Hematopoietic multipotent progenitor cell treated with erythropoietin and hydrocortisone succinate and interleukin-3 and kit ligand, for 15 days (in vitro differentiated cells): ENCODE measurements around the gene STAC3.

Experiments used
- DNase-seq: peaks from one replicate; pipeline ENCODE4 v3.0.0-alpha.2; 2015; ENCODE audit warnings: low spot score

STAC3 gene

DNA sequence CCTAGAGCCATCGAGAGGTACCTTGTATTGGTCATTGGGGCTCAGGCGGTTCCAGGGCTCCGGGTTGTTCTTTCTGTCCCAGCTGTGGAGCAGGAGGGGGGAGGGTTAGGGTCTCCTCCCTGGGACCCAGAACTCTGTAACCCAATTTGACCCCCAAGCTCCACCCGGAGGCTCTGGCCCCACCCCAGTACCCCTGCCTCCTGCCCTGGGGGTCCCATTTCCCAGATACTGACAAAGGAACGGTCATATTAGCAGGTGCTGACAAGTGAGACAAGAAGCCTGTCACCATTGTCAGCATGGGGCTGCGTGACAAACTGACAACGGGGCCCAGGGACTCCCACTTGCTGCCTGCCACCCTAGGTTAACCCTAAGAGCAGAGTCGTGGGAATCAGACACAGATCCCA lies 15.3 kb downstream of the STAC3 start:
- no peak for DNase-seq

DNA sequence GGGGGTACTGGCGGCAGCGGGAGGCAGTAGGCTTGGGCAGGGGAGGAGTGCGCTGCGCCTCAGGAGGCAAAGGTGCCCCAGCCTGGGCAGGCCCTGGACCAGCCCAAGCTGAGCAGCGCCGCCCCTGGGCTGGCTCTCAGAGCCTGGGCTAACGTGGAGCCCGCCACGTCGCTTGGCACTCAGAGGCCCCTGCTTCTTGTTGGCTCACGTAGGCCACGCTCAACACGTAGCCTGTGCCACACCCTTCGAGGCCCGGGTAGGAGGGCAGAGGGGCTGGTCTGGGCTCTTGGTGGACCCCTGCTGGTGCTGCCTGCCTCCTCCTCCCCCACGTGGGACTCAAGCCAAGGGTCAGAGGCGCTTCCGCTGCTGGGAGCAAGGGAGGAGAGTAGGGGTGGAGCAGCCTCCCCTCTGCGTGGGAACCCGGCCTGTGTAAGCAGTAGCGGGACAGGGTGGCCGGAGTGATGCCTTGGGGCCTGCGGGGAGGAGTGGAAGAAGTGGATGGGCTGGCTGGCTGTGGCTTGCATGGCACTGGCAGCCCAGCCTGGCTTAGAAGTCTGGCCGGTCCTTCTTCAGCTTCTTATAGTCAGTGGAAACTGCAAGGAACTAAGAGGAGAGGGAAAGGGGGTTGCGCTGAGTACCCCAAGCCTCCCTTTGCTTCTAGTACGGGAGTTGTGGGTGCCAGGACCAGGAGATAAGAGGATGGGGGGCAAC lies 15.8 kb downstream of the STAC3 start:
- DNase-seq, result no peak

DNA sequence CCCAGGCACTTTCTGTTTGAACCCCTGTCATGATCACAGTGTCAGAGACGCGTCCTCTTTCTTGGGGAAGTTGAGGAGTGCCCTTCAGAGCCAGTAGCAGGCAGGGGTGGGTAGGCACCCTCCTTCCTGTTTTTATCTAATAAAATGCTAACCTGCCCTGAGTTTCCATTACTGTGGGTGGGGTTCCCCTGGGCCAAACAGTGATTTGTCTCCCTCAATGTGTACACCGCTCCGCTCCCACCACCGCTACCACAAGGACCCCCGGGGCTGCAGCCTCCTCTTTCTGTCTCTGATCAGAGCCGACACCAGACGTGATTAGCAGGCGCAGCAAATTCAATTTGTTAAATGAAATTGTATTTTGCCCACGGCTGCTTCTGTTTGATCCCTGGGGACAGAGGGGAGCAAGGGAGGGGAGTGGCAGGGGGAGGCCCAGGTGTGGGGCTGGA lies 16.4 kb downstream of the STAC3 start:
- no peak for DNase-seq

DNA sequence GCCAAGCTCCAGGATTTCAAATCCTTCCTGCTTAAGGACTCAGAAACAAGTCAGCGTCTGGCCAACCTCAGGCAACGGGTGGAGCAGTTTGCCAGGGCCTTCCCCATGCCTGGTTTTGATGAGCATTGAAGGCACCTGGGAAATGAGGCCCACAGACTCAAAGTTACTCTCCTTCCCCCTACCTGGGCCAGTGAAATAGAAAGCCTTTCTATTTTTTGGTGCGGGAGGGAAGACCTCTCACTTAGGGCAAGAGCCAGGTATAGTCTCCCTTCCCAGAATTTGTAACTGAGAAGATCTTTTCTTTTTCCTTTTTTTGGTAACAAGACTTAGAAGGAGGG lies 16.8 kb downstream of the STAC3 start:
- no peak for DNase-seq

DNA sequence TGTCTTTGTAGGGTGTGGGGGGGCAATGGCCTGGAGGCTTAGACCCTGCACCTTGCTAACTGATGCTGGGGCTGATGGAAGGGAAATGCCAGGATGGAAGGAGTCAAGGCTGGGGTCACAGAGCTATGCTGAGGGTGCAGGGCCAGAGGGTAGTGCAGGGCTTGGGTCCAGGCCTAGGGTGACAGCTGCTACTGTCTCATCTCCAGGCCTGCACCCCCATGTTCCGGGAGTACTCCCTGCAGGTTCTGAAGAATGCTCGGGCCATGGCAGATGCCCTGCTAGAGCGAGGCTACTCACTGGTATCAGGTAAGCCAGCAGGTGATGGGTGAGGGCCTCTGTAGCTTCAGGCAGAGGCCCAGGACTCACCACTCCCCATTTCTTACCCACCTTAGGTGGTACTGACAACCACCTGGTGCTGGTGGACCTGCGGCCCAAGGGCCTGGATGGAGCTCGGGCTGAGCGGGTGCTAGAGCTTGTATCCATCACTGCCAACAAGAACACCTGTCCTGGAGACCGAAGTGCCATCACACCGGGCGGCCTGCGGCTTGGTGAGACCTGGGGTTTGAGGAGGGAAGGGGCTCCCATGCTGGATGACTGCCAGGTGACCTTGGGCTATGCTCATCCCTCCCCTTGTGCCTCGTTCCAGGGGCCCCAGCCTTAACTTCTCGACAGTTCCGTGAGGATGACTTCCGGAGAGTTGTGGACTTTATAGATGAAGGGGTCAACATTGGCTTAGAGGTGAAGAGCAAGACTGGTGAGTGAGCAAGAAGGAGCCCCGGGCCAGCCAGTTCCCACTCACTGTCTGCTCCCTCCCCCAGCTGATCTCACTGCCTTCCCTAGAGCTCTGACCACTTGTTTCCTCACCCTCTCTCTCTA lies 17.4 kb downstream of the STAC3 start:
- DNase-seq, result no peak

DNA sequence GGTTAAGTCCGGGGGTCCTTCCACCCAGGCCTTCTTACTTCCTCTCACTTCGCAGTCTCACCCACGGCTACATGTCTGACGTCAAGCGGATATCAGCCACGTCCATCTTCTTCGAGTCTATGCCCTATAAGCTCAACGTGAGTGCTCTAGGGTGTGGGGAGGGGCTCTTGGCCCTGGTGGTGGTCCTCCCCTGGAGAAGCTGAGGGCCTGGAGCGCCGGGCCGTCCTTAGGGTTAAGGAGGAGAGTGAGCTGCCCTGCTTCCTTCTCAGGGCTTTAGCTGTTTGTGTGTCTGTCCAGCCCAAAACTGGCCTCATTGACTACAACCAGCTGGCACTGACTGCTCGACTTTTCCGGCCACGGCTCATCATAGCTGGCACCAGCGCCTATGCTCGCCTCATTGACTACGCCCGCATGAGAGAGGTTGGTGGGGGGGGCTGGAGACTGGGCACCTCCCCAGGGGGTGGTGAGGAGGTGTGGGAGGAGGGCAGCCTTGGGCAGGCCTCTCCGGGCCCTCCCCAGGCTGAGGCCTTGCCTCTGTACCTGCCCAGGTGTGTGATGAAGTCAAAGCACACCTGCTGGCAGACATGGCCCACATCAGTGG lies 18.7 kb downstream of the STAC3 start:
- DNase-seq, result no peak

DNA sequence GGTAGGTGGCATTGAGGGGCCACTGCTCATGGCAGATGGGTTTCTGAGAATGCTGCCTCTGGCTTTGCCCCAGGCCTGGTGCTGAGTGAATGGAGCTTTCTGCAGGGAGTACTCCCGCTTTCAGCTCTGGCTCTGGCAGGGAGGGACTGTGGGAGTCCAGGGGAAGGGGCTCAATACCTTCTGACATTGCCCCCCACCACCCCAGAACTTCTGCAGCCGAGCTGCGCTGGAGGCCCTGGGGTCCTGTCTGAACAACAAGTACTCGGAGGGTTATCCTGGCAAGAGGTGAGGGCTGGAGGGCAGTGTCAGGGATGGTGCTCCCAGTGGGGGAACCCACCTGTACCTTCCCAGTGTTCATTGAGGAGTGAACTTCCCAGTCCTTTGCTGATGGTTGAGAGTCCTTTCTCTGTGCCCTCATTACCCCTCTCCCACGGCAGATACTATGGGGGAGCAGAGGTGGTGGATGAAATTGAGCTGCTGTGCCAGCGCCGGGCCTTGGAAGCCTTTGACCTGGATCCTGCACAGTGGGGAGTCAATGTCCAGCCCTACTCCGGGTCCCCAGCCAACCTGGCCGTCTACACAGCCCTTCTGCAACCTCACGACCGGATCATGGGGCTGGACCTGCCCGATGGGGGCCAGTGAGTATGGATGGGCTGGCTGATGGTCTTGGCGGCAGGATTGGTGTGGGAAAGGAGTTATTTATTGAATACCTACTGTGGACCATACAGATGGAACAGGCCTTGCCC lies 19.5 kb downstream of the STAC3 start:
- no peak for DNase-seq

DNA sequence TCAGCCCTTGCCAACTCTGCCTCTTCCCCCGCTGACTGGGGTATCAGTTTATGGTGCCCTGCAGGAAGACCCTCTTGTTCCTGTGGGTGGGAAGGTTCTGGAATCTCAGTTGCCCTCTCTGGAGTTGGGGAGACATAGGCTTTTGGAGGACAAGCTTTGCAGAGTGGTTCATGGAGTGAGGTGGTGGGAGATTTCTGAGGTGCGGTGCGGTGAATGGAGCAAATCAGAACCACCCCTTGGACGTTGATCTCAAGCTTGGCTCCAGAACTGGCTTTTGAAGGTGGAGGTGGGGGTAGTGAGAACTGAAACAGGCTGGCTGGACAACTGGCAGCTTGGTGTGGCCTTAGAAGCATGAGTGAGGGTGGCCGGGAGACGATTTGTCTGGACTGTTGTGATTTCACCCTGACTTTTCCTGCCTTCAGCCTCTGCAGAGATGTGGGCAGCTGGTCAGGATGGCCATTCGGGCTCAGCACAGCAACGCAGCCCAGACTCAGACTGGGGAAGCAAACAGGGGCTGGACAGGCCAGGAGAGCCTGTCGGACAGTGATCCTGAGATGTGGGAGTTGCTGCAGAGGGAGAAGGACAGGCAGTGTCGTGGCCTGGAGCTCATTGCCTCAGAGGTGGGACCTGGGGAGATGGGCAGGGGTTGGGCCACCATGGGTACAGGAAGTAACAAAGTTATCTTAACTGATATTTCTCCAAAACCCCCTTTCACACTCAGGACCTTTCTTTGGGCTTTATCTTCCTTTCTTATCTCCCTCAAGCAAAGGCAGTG lies 20.4 kb downstream of the STAC3 start:
- DNase-seq, result no peak

DNA sequence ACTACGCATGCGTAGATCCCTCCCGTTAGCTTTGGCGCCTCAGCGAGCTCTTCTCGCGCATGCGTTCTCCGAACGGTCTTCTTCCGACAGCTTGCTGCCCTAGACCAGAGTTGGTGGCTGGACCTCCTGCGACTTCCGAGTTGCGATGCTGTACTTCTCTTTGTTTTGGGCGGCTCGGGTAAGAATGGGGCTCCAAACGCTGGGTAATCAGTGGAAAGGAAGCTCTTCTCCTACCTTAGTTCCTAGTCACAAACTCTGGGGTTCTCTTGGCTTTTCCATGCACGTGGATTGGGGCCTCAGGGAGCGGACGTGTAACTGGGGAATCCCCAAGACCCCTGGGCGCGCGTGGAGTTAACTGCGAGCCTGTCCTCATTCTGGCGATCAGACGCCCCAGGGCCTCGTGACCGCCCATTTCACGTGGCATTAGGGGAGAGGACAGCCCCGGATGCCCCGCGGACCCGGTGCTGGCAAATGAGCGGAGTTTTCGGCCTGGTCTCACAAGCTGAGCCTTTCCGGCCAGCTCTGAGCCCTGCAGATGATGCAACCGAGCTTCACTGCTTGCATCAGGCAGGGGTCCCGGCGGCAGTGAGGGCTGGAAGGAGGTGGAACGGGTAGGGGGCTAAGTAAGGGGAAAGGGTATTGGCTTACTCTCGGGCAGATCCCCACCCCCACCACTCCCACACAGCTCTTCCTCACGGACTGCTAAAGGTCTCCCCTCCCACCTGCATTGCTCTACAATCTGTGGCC lies 21.2 kb downstream of the STAC3 start, which contains the start of gene SHMT2:
TSS of gene SHMT2 (plus strand) at position 78 of the 747 bp plus-strand sequence. CDS start at position 146, 68 bp downstream.
- peak; percentile 96 for DNase-seq

DNA sequence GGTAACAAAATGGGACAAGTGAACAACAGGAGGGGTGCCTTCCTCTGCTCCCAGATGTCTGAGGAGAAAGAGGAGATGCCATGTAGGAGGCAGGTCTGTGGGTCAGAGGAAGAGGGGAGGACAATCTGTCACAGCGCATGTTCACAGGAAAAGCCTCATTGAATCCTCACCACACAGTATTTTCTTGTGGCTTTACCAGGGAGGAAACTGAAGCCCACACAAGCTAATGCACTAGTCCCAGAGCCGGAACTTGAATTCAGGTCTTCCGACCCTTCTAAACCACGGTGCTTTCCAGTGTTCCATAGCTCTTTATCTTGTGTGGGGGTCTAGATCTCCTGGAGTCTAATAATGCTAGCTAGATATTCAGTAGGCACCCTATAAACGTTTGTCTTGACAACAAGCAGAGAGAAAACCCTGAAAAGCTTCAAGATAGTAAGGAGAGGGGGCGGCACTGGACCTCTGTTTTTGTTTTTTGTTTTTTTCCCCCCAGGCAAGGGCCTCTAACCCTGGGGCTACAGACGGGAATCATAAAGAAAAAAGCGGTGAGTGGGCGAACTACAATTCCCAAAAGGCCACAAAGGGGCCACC lies 21.8 kb downstream of the STAC3 start:
- no peak for DNase-seq

DNA sequence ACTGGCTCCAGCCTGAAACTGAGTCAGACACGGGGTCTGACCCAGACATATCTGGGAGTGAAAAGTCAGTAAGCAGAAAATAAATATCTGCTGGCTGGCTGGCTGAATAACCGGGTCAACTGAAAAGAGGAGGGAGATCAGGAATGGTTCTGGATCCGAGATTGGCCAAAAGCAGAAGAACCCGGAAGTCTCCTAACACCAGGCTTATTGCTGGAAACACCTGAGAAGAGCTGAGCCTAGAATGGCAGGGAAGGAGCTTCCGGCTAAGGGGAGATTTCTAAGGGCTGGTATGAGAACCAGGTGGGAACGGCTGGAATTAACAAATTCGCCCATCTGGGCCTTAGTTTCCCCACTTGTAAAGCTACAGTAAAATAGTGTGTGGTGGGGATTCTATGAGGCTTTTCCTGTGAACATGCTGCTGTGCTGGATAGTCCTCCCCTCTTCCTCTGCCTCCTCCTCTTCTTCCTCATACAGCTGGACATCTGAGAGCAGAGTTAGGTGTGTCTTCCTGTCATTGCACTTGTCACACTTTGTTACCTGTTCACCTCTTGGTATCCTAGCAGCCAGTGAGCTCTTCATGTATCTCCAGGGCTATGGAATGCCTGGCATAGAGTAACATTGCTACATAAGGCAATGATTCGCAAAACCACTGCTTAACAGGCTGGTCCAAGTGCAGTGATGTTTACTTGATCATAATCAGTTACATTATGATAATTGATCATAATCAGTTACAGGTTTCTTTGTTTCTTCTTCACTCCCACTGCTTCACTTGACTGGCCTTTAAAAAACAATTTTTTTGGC lies 23.5 kb downstream of the STAC3 start:
- DNase-seq, result no peak

DNA sequence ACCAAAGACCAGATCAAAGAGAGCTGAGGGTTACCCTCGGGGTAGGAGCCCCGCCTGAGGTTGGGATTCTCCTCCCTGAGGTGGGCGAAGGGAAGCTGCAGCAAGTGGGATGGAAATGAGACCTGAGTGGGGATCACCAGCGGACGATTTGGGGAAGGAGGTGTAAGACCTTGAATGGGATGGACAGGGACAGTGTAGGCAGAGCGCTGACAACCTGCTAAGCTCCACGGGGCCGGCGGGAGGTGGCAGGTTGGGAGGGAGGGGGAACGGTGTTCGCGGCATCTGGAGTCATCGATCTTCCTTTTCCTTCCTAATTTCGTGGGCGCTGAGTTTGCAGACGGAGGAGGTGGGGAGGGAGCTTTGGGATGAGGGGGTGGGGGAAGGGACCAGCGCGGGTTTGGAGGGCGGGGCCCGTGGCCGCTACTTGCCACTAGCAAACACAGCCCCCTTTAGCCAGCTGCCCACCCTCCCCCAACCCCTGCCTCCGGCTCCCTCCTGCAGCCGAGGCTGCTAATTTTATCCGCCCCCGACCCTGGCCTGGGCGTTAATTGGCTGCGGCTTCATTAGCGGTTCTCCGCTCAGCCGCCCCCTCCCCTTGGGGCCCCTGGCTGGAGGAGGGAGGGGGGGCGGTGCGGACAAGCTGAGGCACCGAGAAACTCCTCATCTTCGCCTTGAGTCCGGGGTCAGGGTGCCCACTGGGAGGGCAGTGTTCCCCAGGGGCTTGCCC lies 24.2 kb downstream of the STAC3 start:
- DNase-seq, result no peak

DNA sequence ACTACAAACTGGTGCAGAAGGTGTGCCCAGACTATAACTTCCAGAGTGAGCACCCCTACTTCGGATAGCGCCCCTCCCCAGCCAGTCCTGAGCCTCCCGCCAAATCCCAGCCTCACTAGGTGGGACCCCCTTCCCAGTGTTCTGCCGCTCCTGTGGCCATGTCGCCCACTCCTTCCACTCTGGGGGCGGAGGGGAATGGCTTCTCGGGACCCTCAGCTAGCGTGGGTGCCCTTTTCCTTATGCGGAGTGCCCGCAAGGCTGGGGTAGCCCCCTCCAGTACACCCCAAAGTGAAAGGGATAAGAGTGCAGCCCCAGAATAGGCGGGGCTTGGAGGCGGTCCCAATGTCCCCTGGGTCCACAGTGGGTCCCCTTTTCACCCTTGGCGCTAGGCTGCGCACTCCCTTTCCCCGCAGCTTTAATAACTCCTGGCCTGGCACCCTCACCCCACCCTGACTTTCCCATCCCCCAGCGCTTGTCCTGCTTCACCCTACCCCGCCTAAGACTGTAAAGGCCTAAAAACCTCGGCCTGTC lies 25.2 kb downstream of the STAC3 start:
- DNase-seq, result no peak

DNA sequence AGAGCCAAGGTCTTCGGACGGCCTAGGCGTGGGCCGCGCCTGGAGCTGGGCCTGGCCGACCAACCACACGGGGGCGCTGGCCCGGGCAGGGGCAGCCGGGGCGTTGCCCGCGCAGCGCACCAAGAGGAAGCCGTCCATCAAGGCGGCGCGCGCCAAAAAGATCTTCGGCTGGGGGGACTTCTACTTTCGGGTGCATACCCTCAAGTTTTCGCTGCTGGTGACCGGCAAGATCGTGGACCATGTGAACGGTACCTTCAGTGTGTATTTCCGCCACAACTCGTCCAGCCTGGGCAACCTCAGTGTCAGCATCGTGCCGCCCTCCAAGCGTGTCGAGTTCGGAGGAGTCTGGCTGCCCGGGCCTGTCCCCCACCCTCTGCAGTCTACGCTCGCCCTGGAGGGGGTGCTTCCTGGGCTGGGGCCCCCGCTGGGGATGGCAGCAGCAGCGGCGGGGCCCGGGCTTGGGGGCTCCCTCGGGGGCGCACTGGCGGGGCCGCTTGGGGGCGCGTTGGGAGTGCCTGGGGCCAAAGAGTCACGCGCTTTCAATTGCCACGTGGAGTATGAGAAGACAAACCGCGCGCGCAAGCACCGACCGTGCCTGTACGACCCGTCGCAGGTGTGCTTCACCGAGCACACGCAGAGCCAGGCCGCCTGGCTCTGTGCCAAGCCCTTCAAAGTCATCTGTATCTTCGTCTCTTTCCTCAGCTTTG lies 25.9 kb downstream of the STAC3 start:
- peak; percentile 70 for DNase-seq

DNA sequence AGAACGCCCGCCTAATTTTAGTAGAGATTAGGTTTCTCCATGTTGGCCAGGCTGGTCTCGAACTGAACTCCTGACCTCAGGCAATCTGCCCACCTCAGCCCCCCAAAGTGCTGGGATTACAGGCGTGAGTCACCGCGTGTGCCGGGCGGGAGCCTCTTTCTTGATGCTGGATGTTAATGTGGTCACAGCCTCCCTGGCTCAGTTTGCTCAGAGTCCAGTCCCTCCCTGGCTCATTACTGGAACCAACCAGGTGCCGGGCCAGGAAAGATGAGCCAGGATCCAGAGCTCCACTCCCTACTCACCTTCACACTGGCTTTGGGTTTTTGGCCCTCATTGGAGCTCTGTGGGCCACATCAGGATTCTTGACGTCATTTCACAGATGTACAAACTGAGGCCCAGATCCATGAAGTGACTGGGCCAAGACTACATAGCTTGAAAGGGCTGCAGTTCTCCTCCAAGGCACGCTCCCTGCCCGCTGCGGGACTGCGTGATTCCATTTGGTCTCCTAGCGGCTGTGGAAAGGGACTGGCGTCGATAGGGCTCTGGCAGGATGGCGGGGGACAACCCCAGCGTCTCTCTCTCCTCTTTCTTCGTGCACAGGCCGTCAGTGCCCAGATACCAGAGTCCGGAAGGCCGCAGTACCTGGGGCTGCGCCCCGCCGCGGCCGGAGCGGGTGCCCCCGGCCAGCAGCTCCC lies 26.6 kb downstream of the STAC3 start:
- DNase-seq, result no peak

DNA sequence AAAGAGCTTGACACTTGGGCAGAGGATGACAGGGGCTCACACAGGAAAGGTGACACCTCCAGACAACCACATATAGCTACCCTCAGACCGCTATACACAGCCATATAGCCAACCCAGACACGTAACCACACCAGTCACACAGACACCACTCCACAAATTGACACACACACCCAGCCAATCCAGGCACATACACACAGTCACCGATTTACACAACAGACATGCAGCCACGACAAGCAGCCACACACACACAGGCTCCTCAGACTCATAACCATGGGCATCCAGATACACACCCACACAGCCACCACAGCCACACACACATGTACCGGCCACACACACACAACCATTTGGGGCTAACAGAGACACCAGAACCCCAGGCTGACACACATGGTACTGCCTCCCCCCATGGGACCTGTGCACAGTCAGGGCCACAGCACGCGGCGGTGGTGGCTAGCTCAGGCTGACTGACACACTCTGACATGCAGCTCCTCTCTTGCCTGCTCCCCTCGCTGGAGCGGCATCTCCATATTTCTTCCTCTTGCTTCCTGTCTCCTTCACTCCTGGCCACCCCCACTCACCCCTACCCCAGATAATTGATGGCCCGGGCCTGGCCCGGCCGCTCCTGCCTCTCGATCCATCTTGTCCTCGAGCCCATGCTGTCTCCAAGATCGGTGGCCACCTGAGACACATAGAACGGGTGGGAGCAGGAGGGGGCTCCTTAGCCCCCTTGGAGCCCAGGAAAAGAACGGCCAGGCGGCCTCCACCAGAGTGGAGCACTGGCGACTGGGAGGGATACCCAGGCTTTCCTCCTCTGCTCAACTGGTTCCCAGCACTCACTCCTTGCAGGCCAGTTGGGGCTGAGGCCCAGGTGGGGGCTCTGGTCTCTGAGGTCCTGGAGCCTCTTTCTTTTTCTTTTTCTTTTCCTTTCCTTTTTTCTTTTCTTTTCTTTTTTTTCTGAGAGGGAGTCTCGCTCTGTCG lies 27.5 kb downstream of the STAC3 start:
- no peak for DNase-seq
